Left ventricle myocardium inferior (tissue), 1 donor: Measurements from ENCODE around the gene DLG2. TPM values are rescaled to one million over a fixed set of nuclear protein-coding genes. Genes with fewer than 3 reads are reported as not detected.

ENCODE experiments used
- DNase-seq: peaks from one replicate; pipeline ENCODE4 v3.0.0-alpha.2; 2020
- H3K27ac ChIP-seq: fragments of 200-600 bp; replicated peaks from 2 replicates; pipeline ENCODE4 v1.8.0; 2021
- H3K27me3 ChIP-seq: fragments of 200-600 bp; 2 replicates; pipeline ENCODE4 v1.8.0; 2021; ENCODE audit warnings: low read depth
- H3K36me3 ChIP-seq: fragments of 200-600 bp; 2 replicates; pipeline ENCODE4 v1.8.0; 2021
- H3K4me1 ChIP-seq: fragments of 200-600 bp; 2 replicates; pipeline ENCODE4 v1.8.0; 2021
- H3K4me3 ChIP-seq: fragments of 200-600 bp; 2 replicates; pipeline ENCODE4 v1.8.0; 2021; ENCODE audit warnings: mild to moderate bottlenecking, moderate library complexity
- H3K9me3 ChIP-seq: fragments of 200-600 bp; replicated peaks from 2 replicates; pipeline ENCODE4 v1.8.0; 2021
- intact Hi-C: fragments of 100-400 bp; cut with micrococcal nuclease; formaldehyde crosslinking; loops from one replicate; pipeline ENCODE4 v1.11.0; 2022
- total RNA-seq: library from RNA; stranded (reverse); fragmentation: NEBNext Ultra II Directional; extraction: Animal tissue kit (Norgen Biotek cat#: 25700); gene quantifications from one replicate; pipeline ENCODE4 v1.2.1, GENCODE V29; 2021
- TF ChIP-seq, protein P1 (sequence below): fragments of 200-600 bp; IDR thresholded peaks from 2 replicates; pipeline ENCODE4 v1.8.0; 2021; ENCODE audit warnings: antibody characterized with exemption, mild to moderate bottlenecking, borderline replicate concordance
- donor health status: DM: no; HTN: yes; CAD: no; lungs with severe emphysema.

Gene DLG2
- total RNA-seq, 1 donor from 2014 or later, result 6.5 TPM

DNA sequence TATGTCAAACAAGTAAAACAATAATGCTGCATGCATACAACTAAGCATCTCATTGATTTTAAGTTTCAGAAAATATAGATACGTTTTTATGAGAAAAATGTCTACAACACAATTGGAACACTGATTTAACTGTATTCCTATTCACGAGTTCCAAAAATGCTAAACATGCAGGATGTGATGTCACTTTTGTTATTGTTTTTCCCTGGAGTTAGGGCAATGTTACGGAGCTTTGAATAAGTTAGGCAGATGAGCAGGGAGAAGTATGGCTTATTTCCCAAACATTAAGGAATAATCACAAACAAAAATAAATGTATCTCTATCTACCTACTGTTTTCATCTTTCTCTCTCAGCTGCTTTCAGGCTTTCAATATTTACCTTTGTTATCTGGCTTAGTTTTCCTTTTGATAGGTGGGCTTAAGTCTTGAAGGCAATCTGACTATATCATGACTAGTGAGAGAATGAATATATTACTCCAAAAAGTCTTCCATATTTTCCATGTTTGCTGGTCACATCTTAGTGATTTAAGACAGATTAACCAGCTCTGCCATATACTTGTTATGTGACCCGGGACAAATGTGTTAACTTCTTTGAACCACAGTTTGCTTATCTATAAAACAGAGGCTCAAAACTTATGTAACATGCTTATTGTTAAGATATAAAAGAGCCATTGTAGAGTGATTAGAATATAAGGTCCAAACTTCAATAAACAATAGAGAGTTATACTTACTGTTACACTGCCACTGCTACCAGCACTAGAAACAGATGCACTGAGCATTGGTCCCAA, 1486.6 kb downstream of the DLG2 start:
- no peaks in the 10 kb centered on the region for H3K36me3 ChIP-seq
- no peak for DNase-seq
- no peak overlapping the region for H3K27ac ChIP-seq
- no peak overlapping the region for H3K4me3 ChIP-seq
- H3K27me3 ChIP-seq, result no peaks in the 10 kb centered on the region
- intact Hi-C loops, result no loop called here
- no peaks in the 10 kb centered on the region for H3K4me1 ChIP-seq
- H3K9me3 ChIP-seq, result no peaks in the 10 kb centered on the region
- TF ChIP-seq, protein P1, sequence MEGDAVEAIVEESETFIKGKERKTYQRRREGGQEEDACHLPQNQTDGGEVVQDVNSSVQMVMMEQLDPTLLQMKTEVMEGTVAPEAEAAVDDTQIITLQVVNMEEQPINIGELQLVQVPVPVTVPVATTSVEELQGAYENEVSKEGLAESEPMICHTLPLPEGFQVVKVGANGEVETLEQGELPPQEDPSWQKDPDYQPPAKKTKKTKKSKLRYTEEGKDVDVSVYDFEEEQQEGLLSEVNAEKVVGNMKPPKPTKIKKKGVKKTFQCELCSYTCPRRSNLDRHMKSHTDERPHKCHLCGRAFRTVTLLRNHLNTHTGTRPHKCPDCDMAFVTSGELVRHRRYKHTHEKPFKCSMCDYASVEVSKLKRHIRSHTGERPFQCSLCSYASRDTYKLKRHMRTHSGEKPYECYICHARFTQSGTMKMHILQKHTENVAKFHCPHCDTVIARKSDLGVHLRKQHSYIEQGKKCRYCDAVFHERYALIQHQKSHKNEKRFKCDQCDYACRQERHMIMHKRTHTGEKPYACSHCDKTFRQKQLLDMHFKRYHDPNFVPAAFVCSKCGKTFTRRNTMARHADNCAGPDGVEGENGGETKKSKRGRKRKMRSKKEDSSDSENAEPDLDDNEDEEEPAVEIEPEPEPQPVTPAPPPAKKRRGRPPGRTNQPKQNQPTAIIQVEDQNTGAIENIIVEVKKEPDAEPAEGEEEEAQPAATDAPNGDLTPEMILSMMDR, result no peak

DNA sequence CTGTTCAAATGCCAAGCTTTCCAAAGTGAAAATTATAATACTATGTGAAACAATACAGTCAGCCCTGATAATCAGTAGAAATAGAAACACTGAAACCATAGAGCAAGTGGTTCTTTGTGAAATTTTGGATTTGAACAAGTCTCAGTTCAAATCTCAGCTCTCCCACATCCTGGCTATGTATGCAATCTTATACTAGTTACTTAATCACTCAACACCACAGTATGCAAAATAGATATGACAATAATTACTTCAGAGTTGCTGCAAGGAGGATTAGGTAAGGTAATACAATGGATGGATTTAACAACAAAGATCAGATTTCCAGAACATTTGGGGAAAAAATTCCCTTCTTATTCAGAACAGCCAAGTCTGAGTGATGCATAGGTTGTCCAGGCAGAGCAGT, 1489.2 kb downstream of the DLG2 start:
- intact Hi-C loops, result no loop called here

DNA sequence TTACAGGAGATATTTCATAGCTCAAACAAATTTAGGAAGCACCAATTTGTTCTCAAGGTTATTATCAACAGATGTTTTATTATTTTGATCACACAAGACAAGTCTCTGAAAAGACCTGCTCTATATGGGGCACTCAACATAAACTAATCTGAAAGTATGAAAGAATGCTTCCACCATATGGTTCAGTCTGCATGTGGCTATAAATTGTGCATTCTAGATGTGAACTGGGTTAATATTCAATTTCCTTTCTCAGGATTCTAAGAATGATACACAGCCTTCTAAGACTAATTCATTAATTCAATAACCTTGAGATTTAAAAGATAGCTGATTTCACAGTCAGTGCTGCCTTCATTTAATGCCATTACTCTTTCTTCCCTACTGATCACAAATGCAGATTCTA, 1489.6 kb downstream of the DLG2 start:
- Histone ChIP-seq H3K4me3 (no peak overlapping the region), H3K36me3 (no peaks in the 10 kb centered on the region), H3K9me3 (no peaks in the 10 kb centered on the region), H3K4me1 (no peaks in the 10 kb centered on the region), H3K27me3 (no peaks in the 10 kb centered on the region), H3K27ac (no peak overlapping the region)
- no peak for DNase-seq
- intact Hi-C loops, result no loop called here
- TF ChIP-seq, protein P1, result no peak

More for the DNA sequence above, 1489.2 kb downstream of the DLG2 start:
- TF ChIP-seq, protein P1, result no peak
- DNase-seq, result no peak
- Histone ChIP-seq H3K27me3 (no peaks in the 10 kb centered on the region), H3K36me3 (no peaks in the 10 kb centered on the region), H3K4me3 (no peak overlapping the region), H3K27ac (no peak overlapping the region), H3K4me1 (no peaks in the 10 kb centered on the region), H3K9me3 (no peaks in the 10 kb centered on the region)

DNA sequence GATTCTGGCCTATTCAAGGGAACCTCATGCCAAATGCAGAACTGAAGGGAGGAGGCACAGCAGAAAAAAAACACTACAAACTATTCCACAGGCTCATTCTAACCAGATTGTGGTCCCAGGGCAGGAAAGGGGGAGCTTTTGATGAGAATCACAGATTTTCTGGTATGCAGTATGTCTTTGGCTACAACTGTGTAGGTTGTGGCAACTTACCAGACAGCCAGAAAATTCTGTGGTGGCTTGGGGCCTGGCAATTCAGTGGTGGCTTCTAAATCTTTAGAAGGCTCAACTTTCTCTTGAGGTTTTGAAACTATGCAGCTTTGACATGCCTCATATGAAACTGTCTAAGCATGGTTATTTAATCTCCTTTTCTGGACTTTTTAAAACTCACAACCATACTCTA, 1490.2 kb downstream of the DLG2 start:
- DNase-seq, result no peak
- intact Hi-C loops, result no loop called here
- Histone ChIP-seq H3K27me3 (no peaks in the 10 kb centered on the region), H3K4me3 (no peak overlapping the region), H3K27ac (no peak overlapping the region), H3K4me1 (no peaks in the 10 kb centered on the region), H3K9me3 (no peaks in the 10 kb centered on the region), H3K36me3 (no peaks in the 10 kb centered on the region)
- TF ChIP-seq, protein P1, result no peak

DNA sequence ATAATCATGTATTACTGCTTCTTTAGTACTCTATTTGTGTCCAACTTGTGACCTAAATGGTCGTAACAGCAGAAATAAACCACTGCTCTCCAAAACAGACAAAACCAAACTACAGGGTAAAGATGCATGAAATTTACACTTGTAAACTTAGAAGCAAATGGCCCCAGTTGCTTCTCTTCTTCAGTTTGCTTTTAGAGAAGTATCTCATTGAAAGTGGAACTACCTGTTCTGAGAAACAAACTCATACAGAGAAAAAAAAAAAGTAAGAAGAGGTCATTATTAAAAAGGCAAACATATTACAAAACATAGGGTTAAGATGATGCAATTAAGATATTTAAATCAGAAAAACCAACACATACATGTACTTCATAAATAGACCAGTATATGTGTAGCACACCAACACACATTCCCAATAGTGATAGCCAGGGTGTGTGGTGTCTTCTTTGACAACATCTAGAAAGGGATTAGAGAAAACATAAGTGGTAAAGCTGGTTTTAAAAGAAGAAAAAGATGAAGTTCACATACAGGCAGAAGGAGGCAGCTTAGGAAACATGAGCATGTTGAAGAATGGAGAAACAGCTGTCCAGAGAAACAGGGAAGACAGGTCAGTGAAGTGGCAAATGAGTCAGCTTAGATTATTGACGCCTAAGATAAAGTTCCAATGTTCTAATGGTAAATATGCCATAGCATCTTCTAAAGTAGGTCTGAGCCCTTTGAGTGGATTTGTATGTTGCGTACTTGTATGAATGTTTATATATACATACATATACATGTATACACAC, 1496.3 kb downstream of the DLG2 start:
- Histone ChIP-seq H3K27ac (no peak overlapping the region), H3K4me3 (no peak overlapping the region), H3K27me3 (no peaks in the 10 kb centered on the region), H3K36me3 (no peaks in the 10 kb centered on the region), H3K9me3 (no peaks in the 10 kb centered on the region), H3K4me1 (no peaks in the 10 kb centered on the region)
- intact Hi-C loops, result no loop called here
- DNase-seq, result no peak
- TF ChIP-seq, protein P1, result no peak
